ENCODE measurements around the gene NHS.
"Not testable (repeated sequence)": the region's sequence is repeated elsewhere in the genome, so short reads cannot be mapped to it uniquely, and the experiment has no call there.

Gene NHS

DNA sequence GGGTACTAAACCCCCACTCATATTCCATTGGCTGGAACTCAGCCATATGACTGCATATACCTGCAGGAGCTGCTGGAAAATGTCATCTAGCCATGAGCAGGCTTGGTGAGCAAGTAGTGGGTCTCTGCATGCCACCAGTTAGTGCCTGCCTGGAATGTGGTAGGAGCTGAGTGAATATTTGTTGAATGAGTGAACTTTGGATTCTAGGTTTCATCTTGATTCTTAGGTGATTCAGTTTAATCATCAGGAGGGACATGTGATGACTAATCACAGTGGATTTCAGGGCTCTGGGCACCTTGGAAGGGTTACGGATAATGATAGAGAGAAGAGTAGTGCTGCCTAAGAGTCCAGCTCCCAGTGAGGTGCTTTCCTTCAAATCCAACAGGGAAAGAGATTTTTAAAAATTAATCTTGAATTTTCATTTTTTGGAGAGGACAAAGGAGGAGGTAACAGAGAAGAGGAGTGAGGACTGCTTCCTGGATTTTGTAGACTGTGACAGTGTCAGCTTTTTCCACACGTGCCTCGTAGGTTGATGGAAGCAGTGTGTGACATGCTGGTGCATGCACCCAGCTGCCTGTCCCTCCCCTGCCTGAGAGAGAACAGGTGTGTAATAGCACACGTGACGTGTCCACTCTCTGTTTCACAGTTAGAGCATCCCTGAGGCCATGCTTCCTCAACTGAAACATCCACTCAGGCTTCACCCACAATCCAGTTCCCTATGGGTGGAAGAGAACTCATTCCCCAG, 30.4 kb downstream of the NHS start:
- no peak for DNase-seq

DNA sequence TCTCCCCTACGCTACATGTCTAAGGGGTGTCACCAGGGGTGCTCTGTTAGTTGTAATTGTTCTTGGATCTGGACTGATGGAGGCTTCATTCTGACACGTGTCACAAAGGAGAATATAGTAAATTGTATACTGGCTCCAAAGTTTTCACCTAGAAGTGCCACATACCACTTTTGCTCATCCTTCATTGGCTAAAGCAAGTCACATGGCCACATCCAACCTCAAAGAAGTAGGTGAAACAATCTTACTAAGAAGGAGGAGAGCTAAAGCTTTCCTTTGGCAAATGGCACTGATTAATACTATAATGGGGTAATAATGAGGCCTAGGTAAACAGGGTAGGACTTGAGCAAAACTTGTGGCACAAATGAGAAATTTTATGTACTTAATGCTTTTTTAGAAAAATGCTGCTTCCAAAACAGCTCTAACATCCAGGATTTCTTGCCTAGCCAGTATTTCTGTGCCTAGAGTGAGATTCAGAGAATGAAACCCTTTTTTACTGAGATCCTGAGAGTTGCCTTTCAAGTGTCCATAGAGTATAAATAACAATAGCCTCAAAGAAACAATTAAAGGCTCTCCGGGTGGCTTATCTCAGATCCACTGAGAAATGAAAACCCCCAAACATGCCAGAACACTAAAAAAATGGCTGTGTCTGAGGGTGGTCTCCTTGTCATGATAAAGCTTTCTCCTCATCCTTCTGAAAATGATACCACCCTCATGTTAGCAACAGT, 34.7 kb downstream of the NHS start:
- DNase-seq: no peak

DNA sequence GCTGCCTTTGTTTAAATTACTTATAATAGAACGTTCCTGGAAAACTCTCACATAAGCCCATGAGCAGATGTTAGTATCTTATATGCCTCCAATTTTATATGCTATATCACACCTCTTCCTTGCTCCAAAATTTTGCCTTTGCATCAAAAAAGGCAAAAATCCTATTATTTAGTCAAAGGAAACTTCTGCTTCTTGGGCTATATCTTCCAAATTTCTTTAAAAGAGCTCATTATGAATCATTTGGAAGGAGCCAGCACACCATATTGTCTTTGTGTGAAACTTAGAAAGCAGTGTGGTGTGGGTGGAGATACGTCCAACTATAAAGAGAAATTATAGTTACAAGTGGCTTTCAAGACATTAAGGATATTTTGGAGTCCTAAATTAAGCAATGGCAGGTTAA, 35.7 kb downstream of the NHS start:
- DNase-seq: no peak

DNA sequence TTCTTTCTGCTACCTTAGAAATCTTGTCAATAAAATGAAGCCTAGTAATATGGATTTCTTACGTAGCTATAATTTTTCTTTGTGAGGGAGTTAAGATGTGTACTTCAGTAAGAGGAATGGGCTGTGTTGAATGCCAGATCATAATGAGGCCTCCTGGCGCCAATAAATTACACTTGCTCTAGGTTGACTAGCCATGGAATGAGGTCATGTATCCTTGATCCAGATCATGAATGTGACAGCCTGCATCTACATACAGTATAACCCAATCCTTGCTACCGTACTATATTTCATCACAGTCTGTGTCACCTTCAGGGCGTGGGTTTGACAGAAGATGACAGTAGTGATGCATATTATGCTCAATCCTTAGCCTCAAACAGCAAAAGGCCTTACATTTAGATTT, 36.2 kb downstream of the NHS start:
- DNase-seq: no peak

DNA sequence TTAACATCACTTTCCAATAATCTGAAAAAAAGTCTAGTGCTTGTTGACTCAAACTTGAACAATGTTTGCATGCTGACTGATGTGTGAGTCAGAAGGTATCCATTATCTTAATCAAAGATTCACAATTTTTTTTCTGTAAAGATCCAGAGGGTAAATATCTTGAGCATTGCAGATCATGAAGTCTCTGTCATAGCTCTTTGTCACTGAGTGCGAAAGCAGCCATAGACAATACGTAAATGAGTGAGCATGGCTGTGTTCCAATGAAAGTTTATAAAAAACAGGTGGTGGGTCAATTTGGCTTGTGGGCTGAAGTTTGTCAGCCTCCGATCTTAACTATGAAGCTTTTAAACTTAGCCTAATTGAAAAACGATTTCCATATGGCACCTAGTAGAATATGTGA, 37.7 kb downstream of the NHS start:
- DNase-seq: no peak

DNA sequence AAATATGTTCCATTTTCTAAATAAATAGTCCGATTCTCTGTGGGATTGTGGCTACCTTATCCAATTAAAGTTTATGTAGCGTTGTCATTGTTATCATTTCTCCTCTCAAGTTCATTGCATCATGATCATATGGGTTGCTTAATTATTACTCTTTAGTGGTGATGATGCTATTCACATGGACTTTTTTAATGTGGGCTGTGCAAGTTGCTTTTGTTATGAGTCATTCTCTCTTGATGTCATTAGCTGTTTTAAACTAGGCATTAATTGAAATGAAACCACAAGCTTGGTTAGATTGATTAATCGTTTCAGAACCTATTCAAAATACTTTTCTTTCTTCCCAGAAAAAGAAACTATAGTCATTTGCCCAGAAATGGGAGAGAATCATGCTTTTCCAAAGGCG, 38.2 kb downstream of the NHS start:
- DNase-seq: peak in 1 of 5 experiments; percentile 14

DNA sequence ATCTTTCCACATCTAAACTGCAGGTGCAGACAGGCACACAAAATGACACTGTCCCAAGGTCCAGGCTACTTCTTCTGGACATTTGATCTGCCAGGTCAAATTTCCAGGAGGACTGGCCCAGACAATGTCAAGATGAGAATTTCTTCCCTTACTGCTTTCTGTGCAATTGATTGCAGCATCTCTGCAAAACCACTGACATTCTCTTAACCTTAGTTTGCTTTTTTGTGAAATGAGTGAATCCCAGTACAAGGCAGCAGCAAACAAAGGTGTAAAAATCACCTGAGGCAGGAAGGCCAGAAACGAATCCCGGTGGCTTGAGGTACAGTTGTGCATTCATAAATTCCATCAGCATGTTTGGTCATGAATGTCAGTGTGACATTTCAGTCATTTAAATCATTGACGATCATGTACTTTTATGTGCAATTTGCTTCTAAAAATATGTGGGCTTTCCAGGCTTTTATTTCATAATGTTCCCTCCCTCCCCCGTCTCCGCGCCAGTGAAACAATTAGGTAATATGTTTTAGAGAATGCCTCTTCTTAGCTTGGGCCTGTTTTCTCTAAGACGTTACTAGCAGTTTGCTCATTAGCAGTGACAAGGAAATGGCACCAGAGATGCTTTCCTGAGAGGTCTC, 39.1 kb downstream of the NHS start:
- DNase-seq: no peak

DNA sequence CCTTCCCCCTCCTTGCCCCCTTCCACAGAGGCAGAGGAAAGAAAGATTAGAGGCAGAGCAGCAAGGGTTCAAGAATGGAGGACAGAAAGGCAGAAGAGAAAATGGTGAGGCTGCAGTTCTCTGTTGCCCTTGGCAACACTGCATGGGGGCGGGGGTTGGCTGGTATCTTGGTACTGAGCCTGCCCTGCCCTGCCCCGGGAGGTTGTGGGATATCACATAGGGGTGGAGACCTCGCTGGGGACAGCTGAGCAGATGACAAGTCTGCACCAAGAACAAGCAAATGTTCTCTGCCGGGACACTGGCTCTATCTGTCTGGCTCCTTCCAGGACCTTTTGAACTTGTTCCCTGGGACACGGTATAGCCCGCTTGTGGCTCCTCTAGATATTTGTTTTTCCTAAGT, 39.8 kb downstream of the NHS start:
- peak in 1 of 5 experiments; percentile 6 for DNase-seq

DNA sequence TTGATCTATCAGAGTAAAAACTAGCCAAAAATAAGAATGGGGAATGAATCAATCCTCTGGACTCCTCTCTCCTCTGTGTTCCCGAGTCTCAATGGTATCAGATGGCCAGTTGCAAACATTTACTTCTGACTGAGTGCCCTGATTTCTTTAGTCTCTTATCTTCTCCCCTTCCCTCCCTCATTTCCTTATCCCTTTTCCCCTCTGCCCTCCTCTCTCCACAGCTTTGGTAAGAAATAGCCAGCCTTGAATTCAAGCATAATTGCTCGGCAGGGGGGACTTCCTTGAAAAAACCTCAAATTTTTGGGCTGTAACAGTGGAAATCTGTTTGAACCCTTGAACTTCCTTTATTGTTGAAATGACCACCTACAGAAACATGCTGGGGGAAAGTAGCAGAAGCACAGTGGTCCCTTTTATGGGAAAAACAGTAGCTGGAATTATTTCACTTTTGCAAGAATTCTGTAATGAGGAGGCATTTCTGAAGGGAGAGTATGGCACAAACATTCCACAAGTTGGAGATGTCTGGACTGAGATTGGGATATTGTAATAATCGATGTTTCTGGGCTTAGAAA, 40.3 kb downstream of the NHS start:
- DNase-seq: no peak

DNA sequence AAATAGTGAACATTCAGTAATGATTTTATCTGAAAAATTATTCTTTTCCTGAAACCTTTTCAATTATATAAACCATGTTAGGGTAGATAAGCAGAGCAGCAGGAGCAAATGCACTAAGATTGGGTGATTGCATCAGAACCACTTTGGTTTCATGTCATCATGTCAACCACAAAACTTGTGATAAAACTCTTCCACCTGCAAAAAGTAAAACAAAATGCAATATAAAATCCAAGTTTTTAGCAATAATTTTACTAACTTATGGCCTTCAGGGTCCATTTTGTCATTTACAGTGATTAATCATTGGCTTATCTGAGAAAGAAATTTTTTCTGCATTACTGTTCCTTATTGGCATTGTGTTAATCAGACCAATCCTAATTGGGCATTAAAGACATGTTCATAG, 42.4 kb downstream of the NHS start:
- DNase-seq: no peak

DNA sequence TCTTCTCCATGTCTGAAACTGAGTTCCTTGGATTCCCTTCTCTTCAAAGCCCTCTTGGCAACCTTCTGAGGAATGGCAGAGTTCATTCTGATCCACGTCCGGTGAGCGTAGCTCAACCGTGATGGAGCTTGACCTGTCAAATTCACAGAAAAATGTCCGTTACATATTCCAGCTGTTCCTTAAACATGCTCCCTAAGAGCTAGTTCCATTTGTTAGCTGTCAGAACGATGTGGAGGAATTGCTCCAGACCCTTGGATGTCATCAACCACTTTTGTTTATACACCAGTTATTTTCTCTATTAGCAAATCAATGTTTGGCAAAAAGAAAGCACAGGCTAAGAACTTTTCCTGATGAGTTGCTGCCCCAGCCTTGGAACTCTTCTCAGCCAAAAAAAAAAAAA, 50.1 kb downstream of the NHS start:
- no peak for DNase-seq

DNA sequence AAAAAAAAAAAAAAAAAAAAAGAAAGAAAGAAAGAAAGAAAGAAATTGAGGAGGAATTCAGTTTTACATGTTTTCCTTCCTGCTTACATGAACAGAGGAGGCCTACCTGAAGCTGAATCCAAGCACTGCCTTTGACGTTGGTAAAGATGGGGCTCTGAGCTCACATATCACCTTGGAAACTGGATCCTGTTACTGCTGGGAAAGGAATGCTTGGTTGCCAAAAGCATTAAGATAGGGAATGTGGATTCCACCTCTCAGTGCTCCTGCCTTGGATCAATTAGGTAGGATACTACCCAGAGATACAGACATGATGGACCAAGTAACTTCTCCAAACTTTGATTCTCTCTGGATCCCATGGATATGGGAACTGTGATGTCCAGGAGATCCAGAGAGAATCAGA, 50.6 kb downstream of the NHS start:
- DNase-seq: no peak

DNA sequence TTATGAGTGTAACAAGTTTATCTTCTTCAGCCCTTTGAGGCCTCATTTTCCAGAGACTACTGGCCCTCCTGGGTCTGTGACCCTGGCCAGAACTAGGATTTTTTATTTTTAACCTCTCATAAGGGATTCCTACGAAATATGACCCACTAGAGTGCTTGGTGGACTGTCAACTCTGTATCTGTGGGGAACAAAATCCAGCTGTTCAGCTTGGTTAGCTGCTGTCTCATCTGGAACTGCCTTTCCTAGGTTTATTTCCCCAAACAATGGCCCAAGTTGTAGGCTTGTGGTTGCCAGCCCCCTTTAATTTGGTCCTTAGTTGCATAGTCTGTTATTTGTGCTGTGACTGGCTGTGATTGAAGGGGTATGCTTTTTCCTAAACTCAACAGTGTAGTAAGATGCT, 56.2 kb downstream of the NHS start:
- DNase-seq: no peak

DNA sequence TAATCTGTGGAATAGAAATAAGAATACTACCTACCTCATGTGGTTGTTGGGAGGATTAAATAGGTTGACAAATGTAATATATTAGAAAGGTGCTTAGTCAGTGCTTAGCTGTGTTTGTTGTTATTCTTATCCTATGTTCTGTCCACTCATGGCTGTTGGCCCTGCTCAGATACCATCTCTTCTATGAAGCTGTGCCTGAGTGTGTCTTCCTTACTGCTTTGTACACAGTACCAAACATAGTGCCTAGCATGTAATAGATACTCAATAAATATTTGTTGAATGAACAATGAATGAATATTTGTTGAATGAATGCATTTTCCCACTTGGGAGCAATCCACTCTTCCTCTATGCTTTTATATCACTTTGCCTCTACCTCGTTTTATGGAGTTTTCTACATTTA, 57.2 kb downstream of the NHS start:
- no peak for DNase-seq

DNA sequence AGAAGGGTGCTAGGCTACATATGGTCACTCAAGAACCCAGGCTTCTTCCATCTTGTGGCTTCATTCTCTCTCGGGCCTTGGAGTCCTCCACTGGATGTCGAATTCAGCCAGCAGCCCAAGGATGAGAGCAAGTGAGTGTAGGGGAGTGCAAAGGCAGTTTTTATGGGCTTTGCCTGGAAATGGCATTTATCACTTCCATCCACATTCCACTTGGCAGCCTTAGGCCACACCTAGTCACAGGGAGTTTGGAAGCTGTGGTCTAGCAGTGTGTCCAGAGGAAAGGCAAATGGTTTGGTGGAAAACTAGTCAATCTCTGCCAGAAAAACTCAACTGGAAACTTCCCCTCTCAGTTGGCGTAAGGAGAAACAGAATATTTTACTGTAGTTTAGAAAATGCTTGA, 59.0 kb downstream of the NHS start:
- DNase-seq: no peak

DNA sequence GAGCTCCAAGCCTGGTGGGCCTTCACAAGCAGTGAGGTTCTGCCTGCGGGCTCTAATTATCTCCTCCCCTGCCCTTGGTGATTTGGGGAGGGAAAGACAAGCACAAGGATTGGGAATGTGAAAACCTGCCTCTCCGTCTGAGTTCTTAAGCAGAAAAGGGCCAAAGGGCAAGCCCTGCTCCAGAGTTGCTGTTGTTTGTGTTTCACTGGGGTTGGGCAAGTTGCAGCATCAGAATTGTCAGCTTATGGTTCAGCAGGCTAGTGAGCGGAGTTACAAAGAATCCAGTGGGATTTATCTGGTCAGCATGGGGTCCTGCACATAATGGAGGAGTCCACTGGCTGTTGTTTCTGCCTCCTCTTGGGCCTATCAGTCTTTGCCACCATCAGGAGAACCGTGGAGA, 60.5 kb downstream of the NHS start:
- DNase-seq: no peak

DNA sequence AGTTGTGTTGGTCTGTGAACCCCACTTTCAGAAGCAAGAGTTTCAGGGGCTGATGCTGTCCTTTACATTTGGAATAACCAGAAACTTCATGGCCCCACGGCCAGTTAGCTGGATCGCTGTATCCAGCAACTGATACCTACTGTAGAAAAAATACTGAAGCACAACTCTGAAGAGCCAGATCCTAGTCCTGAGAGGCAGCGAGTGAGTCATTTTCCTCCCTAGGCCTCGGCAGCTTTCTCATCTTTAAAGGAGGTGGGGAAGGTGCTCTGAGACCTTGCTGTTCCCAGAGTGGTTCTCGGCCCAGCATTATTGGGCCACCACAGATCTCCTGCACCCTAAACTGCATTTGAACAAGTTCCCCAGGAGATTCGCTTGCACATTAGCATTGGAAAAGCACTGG, 63.2 kb downstream of the NHS start:
- no peak for DNase-seq

DNA sequence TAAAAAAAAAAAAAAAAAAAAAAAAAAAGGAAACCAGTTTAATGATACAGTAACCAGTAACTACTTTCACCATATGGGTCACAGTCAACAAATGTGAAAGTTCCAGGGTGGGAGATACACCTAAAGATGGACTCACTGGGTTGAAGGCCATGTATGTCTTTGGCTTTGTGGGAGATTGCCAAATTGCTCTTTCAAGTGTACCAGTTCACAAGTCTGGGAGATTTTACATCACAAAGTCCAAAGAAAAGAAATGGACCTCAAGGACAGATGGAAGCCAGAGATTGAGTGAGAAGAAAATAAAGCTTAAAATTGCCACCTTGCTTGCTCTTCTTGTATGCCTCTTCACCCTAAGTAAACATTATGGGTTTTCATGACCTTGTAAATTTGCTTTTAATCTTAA, 65.3 kb downstream of the NHS start:
- no peak for DNase-seq

DNA sequence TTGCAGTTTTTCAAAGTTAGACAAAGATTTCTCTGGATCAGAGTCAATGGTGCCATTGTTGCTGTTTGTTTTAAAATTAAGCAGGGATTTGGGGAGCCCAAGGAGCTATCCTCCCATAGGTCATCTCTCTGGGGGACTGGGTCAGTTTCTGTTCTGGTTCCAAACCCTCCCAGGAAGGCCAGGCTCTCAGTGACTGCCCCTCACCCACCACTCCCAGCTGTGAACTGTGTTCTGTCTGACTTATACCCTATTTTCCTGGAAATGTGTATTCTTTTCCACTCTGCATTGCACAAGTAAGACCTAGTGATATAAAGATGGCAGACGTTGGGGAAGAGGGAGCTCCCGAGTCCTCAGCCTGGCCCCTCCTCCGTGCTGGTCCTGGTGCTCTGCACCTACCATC, 65.8 kb downstream of the NHS start:
- no peak for DNase-seq

DNA sequence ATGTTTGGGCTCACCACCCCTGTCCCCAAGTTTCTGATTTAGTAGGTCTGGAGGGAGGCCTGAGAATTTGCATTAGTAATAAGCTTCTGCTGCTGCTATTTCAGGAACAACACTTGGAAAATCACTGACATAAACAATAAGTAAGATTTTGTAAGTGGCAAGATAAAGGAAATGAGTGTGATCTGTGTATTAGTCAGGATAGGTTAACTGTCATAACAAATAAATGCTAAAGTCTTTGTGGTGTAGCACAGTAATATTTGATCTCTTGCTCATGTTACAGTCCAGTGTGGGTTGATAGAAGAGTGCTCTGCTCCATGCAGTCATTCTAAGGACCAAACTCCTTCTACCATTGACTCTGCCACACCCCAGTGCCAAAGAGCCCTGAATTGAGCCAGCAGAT, 67.0 kb downstream of the NHS start:
- DNase-seq: no peak

DNA sequence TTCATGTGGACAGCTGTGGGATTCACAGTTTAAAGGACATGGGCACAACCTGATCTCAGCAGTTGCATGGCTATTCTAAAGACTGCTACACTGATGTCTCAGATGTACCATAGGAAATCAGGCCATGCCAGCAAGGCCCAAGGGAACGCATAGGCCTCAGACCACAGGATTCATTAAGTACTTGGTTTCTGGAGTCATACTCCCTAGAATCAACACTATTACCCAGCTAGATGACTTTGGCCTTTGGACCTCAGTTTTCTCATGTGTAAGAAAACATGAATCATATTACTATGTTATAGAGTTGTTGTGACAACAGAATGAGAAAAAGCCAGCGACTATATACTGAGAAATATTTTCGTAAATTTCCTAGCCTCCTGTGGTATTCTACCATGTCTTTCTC, 67.9 kb downstream of the NHS start:
- no peak for DNase-seq

DNA sequence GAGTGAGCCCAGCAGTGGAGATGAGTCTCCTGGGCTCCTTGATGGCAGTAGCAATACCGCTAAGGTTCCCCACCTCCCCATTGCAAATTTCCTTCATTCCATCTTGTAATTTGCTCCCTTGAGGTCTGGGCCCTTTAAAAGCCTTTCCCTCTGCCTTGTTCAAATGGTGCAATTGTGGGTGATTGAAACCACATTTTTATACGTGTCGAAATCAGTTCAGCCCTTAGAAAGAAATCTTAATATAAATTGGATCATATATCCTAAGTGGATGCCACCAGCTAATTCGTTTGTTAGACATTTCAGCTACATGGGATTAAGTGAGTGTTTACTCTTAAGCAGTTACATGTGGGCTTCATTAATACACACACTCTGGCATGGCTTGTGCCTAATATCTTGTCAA, 68.6 kb downstream of the NHS start:
- DNase-seq: no peak

DNA sequence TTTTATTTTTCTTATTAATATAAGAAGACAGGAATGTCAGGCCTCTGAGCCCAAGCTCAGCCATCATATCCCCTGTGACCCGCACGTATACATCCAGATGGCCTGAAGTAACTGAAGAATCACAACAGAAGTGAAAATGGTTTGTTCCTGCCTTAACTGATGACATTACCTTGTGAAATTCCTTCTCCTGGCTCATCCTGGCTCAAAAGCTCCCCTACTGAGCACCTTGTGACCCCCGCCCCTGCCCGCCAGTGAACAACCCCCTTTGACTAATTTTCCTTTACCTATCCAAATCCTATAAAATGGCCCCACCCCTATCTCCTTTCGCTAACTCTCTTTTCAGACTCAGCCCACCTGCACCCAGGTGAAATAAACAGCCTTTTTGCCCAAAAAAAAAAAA, 71.3 kb downstream of the NHS start:
- not testable (repeated sequence) for DNase-seq

DNA sequence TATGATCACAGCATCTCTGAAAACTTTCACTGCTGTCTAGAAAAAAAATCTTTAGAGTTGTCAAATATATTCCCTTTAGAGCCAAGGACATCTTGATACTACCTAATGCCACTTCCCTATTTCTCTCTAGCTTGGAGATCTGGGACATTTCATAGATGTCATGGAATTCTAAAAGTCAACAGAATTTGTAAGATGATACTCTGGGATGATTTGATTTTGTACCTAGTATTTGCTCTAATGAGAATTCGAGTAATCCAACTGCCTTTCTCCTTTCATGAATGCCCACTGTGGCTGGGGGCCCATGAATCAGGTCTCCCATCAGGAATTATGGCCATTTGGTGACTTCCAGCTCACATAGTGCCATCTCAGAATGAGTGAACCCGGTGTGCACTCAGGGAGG, 73.2 kb downstream of the NHS start:
- no peak for DNase-seq

Measured in T-helper 2 cell (primary cell).